Inflammatory macrophage (primary cell): ENCODE results near the gene FLRT3.

ENCODE experiments used
- DNase-seq, 2 donors: peaks; one replicate each; pipeline ENCODE4 v3.0.0-alpha.2; 2020 to 2022
- total RNA-seq, 18 experiments: gene quantifications; one replicate each; lab custom pipeline; 2026; ENCODE audit warnings: mixed read lengths in 6 of 18, inconsistent platforms in 2 of 18; lab: John Stamatoyannopoulos, UW

FLRT3 gene
- 0 to 0.18 (median 0) reads per million in 18 experiments for total RNA-seq

DNA sequence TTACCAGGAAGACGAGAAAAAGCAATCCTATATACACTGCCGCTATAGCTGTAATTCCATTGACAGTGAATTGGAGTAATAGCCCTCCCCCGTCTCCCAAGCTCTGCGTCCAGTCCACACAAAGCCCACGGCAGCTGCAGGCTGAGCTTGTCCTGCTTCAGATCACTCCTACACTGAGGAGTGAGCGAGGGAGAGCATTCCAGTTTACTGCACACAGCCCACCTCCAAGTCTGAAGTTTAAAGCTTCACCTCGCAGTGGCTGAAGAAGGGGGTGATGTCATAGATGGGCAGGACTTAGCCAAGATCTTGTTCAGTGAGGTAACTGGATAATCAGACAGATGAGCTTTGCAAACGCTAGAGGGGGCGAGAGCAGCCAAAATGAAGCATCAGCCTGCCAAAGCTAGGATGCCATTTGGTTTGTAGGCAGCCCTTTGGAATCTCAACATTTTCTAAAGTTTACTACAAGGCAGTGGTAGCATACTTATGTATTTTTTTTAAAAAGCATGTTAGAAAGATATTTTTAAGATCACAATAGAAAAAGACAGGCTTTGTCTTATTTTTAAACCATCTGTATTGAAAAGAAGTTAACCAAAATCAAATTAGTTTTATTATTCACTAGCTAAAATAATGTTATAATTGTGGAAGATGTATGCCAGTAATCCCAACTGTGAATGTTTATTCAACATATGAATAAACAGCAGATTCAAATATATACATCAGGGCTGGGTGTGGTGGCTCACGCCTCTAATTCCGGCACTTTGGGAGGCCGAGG is at the start of gene FLRT3:
Gene FLRT3 (minus strand): TSS at position 213 of the 772 bp plus-strand sequence. CDS start 10,106 bp downstream, outside the sequence.
- DNase-seq = peak; percentile 12 to 27

DNA sequence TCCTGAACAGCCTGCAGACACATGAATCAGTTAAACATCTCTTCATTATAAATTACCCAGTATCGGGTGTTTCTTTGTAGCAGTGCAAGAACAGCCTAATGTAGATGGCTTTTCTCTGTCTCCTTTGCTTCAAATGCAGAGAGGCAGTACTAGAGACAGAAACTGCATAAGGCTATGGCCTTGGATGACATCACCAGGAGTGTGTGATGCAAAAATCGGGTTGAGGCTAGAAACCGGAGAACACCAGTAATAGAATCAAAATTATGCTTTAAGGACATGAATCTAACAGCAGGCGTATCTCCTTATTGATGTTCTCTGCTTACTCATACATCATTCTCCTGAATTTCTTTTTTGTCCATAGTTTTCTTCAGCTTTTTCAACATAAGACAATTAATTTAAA is 49.3 kb upstream of the FLRT3 start:
- DNase-seq = no peak

DNA sequence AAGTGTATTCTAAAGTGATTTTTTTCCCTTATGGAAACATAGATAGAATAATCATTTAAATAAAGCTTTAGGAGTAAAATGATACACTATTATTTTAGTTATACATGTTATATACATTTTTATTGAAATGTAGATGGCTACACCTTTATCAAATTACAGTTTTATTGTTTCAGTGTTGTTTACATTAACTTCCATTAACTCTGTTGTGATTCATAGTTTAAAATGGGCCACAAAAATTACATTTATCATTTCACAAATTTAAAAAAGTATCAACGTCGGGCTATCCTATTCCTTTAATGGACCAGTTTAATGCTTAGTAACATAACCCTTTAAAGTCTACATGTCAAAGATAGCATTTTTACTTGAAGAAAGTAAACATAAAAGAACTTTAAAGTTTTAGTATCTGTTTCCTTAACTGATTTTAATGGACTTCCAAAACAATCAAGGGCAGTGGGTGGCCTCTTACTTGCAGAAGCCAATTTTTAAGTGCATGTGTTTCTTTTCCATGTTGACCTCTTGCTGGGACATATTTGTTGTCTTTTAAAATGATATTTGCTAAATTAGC is 47.8 kb upstream of the FLRT3 start:
- no peak for DNase-seq

DNA sequence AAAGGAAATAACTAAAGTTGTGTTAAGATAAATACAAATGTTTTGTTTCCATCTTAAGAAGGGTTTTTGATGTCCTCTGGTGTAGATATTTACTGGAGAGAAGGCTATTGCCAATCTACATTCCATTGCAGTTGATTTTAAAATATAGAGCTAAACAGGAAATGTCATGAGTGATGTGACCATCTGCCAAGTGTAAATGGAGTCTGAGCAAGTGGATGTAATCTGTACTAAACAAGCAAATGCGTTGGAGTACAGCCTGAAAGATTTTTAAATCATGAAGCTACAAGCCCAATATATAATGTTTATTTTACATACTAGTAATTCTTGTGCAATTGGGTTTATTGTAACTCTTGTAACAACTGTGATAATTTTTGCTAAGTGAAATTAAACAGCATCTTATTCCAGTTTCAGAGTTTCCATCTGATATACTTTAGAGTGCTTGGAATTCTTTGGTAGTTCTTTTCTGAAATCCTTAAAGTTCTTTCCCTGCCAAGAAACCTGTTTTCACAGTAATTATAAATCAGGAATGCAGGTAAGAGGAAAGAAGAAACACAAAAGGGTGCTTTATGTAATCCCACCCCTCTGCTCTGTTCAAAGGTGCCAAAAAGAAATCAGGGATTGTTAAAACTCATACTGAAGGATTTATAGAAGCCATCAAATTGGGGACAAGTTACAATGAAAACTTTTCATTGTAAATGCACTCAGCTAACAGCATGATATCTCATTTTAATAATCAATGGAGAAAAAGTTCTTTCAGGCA is 47.2 kb upstream of the FLRT3 start:
- no peak for DNase-seq

DNA sequence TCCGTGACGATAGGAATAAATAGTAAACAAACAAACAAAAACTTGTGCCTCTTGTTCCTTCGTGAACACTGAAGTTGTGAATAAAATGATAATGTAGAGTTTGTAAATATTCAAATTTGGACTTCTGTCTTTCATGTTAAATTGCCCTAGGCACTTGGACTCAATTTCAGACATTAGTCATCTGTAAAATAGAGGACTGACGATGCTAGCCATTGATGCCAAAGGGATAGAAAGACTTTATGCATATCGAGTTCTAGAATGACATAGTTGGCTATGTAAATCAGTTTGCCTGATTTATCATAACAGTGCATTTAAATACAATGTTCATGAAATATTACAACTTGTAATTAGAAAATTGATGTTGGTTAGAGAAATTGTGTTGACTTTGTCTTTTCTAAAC is 45.9 kb upstream of the FLRT3 start:
- DNase-seq = no peak

DNA sequence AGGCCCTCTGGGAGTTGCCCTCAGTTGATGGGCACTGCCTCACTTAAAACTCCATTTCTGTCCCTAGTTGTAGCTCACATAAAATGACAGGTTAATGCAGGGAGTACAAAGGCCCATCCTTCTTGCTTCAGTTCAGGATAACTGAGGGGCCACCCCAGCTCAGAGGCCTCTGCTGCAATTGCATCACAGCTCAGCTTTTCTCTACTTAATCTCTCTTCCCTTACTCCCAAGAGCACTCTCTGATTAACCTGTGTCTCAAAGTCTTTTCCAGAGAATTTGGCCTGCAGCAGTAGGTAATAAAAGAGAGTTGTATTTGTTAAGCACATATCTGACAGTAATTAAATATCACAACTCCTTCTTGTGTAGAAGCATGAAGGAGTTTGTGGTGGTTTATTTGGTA is 40.9 kb upstream of the FLRT3 start:
- no peak for DNase-seq

DNA sequence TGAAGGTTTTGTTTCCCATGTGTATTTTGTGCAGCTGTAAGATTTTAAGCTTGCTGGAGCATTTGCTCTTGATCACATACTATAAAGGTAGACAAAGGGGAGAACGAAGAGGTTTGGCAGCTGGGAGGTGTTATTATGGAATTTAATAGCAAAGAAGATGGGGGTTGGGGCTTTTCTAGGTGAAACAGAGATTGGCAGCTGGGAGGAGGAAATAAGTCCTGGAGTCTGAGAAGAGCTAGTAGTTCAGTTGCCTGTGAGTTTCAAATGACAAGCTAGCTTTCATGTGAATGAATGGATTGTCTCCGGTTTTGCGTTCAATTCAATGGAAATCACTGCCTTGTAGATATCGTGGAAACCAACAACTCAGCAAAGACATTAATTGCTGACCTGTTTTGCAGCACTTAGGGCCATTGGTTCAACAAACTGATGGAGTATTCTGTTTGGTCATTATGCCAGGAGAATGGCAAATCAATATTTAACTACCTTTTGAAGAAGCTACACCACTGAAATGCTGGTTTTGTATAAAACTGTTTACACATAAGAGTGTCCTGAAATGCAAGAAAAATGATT is 38.1 kb upstream of the FLRT3 start:
- no peak for DNase-seq

DNA sequence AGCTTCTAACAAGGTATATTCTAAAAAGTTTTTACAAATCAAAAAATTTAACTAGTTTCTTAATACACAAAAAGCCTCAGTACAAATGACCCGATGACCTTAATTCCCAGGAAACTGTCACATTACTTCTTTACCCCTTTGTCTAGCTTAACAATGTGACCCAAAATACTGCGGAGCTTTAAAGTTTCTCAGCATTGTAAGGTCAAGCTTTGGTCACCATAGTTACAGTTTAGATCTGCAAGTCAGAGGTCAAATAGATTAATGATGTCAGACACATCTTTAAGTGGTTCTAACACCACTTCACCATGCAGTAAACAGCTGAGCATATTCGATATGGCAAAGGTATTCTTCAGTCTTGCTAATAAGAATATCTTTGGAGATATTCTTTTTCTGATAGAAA is 36.8 kb upstream of the FLRT3 start:
- no peak for DNase-seq

DNA sequence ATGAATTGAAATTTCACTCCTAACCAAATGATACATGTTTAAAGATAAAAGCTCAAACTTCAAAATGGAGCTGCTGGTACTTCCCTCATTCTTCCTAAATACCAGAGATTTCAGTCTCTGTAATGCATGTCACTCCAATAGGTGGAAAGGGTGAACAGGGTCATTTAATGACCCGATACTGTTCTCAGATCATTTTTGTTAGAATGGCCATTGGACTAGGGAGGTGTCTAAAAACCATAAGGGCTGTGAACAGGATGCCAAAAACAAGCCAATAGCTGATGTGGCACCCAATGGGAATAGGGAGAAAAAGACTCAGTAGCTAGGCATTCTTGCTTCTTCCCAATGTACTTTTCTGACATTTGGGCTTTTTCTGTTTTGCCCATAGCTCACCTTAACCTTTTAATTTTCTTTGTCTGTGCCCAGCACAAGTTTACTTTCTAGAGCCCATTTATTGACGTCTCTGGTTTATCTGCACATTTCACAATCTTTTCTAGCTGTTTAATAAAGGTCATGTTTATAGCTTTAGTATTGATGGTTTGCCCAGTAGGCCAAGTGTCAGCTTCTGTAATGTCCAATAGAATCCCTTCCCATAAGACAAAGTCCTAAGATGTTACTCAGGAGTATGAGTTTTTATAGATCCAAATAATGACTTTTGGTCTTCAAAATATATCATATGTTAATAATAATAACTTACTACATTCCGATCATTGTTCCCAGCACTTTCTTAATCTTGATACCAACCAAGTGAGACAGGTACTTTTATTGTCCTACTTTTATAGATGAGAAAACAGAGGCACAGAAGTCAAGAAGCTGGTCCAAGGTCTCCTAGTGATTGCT is 24.3 kb upstream of the FLRT3 start:
- no peak for DNase-seq

DNA sequence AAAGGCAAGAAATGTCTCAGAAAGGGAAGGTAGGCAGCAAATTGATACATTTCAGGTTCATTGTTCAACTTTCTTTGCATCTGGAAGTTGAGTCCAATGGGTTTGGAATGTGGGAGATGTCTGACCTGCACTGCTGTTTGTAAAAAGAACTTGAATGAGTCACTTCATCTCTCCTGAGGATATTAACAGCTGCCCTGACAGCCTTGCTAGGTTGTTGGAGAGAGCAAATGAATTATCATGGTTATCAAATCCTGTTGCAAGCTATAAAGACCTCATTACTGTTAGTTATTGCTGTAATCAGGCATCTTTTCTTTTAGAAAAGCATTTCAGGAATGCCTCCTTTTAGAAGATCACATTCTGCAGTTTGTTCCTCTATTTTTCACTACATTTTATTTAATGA is 23.0 kb upstream of the FLRT3 start:
- no peak for DNase-seq

DNA sequence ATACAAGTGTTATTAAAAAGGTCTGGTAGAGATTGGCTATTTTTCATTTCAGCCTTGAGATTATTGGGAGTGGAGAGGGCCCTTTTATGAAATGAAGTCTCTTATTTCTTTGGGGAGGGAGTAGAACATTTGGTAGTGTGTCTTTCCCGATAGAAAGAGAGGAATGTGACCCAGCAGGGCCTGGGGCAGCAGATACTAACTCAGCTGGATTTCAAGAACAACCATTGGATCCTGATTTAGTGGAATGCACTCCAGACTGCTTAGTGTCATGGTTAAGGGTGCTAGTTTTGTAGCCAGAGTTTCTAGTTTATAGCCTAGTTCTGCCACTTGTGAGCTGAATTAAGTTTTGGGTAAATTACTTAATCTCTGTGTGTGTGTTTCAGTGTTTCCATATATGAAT is 18.4 kb upstream of the FLRT3 start:
- DNase-seq = no peak

DNA sequence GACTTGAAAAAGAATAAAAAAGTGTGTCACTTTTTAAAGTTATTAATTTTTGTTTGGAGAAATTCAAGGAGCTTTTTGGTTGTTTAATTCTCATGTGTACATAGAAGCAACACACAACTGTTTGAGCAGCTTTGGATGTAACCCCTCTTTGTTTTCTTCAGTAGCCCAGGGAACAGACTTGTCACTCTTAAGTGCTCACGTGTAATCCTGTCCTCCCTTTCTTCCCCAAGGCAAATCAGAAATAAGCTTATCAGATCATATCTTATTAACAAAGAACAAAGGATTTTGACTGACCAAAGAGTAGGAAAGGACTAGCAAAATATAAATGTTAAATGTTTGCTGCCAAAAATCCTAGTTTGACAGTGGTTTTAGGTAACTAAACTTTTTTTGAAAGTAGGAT is 7.3 kb upstream of the FLRT3 start:
- no peak for DNase-seq

DNA sequence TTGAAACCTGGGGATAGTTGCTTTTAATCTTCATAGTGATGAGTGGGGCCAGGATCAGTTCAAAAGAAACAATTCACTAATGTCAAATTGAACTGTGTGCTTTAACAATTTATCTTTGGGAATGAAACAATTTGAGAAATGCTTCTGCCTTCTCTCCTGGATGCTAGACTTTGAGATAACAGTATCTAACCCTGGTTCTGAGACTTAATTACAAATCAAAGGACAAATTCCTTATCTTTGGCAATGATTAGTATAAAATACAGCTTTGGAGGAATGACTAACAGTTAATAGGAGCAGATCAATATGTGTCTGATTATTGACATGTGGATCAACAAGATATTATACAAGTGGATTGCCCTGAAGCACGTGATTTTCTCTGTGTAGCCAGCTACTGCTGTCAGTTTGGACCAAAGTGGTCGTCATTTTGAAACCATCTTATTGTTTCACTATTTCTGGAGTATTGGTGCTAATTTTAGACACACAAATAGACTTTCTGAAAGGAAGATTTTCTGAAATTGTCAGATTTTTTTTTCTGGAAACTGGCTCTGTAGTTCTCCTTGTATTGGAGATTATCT is 6.2 kb upstream of the FLRT3 start:
- no peak for DNase-seq

DNA sequence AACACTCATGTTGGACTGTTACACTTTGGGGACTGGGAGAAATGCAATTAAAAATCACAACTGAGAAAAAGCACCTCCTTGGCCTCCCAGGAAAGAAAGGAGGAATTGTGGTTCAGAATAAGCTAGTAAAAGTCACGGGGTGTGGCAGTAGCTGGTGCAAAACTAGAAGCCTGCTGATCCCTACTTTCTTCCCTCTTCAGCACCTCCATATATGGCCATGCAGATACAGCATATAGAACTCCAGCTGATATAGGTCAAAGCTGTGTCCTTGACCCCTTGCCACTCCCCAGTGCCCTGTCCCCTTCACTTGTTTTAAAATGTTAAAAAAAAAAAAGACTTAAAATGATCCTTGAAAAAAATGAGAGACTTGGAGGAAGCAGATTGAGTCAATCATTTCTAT is 5.5 kb upstream of the FLRT3 start:
- DNase-seq = no peak

DNA sequence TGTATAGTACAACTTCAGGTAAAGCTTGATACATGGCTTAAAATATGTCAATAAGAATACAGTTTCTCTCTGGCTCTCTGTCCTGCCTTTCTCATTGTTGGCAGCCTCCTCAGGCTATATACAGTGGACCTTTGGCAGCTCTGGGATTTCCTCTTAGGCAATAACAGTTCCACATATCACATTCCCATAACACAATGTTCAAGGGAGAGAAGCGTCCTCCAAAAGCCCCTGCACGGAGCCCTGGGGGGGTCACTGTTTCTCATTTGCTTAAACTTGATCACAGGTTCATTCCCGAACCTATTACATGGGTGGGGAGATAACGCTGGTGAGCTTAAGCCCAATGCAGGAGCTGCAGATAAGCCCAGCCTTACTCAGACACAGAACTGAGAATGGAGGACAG is 4.4 kb upstream of the FLRT3 start:
- no peak for DNase-seq

DNA sequence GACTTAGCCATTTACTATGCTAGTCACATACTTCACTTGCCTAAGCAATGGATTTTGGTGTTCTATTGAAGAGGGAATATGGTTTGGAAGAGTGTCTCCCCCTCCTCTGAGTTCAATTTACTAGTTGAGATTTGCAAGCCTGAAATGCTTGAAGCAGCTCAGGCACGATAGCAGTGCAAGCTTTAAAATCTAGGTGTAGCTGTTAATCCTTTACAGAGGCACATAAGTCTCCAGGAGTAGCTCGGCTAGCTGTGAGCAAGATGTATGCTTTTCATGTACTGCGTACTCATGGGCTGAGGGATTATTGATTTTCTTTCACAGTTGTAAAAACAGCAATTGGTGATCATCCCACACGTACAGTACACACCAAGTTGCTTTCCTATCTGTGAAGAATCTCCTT is 726 bp downstream of the FLRT3 start:
- no peak for DNase-seq

DNA sequence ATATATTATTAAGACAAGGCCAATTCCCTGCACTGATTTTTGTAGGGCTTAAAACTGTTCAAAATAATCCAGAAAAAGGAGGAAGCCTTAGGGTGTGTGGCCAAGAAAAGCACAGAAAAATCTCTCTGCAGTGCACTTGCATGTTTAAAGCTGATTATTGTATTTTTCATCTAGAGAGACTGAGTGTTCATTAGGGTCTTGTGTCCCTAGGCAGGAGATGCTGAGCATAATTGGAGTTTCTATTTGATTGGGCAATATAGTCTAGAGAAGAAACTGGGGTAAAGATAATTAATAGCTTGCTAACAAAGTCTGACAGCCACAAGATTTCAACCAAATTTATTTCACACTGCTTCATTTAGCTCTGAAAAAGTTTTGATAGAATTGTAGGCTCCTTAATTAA is 2.4 kb downstream of the FLRT3 start:
- DNase-seq = no peak

DNA sequence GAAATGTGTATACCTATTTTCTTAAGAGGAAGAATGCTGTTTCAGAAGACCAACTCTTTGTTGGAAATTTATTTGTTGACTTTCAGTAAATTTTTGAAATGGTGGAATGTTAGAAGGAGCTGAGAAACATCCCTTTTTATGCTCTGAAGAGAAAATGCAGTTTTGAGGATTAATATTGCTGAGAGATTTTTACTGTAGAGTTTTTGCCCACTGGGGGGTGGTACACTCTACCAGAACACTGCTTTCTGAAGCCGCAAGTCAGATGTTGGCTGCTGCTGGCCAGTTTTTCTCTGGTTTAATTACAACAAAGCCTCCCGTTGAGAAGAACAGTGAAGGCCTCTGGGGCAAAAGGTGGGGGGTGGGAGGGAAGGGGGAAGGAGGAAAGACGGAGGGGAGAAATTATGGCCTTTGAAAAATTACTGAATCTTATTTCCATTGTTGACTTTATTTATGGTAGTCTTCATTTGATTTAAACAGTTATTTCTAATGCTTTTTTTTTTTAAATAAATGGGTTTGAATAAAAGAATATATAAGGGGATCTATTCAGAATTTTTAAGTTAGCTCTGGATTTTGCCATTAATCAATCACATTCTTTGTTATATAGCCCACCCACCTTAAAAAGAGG is 3.0 kb downstream of the FLRT3 start:
- no peak for DNase-seq

DNA sequence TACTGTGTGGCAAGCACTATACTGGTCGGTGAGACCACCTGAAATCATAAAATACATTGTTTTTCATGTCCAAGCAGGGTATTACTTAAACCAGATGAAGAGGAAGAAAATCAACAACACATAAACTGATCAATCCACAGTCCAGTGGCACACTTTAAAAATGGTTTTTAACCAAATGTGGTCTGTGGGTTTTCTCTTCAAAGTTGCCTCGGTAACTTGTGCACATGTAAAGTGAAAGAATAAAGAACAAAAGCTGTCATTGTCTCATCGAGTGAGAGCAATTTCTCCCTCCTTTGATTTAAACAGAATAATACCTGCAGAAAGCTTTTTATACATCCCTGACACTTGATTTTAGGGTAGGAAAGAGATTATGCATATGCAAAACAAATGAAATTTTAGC is 3.7 kb downstream of the FLRT3 start:
- no peak for DNase-seq

DNA sequence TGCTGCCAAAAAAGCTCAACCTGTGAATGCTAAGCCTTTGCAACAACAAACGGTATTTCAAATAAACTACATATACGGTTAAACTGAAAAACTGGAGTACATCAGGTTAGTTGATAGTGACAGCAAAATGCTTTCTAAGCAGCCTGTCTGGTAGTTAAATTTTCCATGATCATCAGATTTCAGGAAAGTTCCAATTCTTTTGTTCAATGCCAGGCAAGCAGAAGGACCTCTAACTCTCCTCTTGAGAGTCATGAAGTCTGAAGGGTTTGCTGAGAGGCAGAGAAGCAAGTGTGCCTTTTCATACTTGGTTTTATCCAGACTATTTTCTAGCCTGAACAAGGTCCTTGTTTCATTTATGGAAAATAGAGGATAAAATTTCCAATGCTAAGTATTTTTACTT is 4.5 kb downstream of the FLRT3 start:
- no peak for DNase-seq

DNA sequence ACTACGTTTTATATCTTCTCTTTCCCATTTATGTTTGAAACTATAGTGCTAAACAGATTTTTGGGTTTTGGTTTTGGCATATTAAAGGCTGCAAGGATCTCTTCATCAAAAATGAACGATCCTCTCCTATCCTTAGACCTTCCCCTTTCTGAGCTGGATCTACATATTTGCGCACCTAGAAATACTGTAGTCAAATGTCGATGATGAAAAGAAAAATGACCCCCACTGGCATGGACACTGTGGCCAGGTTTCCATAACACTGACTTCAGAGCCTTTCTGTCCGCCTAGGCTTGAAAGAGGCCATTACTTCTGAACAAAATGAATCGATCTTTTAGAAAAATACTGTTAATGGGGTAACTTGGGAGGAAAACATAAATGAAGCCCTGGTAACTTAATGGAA is 5.8 kb downstream of the FLRT3 start:
- DNase-seq = no peak

DNA sequence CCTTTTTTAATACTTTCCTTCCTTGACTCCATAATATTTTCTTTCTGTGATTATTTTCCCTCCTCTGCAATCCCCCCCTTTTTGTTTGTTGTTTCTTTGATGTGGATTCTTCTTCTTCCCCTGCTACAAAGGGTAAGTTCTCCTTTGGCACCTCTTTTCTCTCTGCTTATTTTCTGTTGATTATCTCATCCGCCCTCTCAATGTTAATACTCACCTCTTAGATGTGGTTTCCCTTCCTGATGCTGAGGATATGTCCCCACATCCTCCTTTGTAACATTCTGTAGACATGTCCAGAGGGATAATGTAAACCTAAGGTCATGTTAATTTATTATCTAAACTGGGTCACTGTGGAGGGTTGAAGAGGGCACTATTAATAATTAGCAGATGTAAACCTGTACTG is 17.7 kb downstream of the FLRT3 start:
- no peak for DNase-seq
